ENCODE results near the gene HIC1. TPM values are rescaled to one million over a fixed set of nuclear protein-coding genes. Genes with fewer than 3 reads are reported as not detected.
A peak's percentile ranks its signal among the peaks of the same experiment; 100 is the strongest.

Gene HIC1
- total RNA-seq, 4 donors from 2014 or later: 2.1 to 14.1 (median 5.9) TPM

DNA sequence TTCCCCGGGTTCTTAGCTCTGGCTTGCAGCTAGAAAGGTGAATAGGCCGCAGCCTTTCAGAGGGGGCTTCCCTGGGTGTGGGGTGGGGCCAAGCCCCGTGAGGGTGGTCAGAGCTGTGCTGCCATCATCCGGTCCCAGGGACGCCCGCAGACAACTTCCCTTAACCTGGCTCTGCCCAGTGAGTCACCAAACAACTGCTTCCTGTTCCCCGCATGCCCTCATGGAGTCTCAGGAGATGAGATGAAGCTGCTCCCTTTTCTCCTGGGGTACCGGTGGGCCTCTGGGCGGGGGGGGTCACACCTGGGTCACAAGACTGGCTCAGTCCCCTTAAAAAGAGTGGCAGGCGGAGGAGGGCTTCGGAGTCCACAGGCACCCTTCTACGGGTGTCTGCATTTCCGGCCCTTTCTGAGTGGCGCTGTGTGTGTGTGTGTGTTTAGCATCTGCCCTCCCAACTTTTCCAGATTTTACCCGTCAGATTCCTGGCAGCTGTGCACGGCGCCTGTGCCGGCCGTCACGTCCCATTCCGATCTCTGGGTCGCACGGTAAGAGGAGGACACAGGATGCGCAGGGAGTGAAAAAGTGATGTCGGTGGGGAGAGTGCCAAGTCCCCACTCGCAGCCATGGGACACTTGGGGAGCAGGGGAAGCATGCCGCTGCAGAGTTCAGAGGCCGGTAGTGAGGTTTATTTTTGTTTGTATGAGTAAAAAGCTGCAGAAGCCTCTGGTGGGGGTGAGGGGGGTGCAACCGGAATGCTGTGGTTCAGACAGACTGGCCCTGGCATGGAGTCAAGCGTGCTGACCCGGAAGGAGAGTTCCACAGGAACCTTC lies 16.8 kb downstream of the HIC1 start:
- TF ChIP-seq POLR2A (IDR thresholded peaks at IDR 0.05): no peak
- TF ChIP-seq, protein P1, sequence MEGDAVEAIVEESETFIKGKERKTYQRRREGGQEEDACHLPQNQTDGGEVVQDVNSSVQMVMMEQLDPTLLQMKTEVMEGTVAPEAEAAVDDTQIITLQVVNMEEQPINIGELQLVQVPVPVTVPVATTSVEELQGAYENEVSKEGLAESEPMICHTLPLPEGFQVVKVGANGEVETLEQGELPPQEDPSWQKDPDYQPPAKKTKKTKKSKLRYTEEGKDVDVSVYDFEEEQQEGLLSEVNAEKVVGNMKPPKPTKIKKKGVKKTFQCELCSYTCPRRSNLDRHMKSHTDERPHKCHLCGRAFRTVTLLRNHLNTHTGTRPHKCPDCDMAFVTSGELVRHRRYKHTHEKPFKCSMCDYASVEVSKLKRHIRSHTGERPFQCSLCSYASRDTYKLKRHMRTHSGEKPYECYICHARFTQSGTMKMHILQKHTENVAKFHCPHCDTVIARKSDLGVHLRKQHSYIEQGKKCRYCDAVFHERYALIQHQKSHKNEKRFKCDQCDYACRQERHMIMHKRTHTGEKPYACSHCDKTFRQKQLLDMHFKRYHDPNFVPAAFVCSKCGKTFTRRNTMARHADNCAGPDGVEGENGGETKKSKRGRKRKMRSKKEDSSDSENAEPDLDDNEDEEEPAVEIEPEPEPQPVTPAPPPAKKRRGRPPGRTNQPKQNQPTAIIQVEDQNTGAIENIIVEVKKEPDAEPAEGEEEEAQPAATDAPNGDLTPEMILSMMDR (IDR thresholded peaks at IDR 0.05): no peak
- peaks cover 0 to 83% (median 0%) of the 10 kb centered on the region in 3 donors for H3K36me3 ChIP-seq

DNA sequence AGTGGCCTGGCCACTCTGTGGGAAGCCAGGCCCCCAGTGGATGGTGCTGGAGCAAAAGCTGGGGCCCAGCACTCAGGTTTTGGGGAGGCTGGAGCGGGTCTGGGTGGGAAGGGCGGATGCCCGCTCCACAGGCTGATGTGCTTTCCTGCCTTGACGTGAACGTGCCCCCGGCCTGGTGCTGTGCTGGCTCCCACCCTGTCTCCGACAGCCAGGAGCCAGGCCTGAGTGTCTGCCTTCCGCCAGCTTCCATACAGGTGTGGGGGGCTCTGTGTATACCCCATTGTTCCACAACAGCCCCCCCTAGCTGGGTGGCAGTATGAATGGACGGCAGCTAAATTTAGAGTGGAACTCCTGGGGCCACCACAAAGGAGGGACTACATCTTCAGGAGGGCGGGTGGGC lies 20.0 kb downstream of the HIC1 start:
- intact Hi-C loops (cut with DNase I): no loop called here
- Histone ChIP-seq H3K9me3 (no peaks in the 10 kb centered on the region), H3K27me3 (no peaks in the 10 kb centered on the region), H3K4me1 (peaks cover 5 to 61% (median 44%) of the 10 kb centered on the region in 3 donors), H3K36me3 (peaks cover 0 to 86% (median 0%) of the 10 kb centered on the region in 3 donors), H3K27ac (peak overlapping the region; percentile 6 to 85 (median 66)), H3K4me3 (no peak overlapping the region)
- WGBS, 2 donors: 83% methylated on average over 3 of the region's 10 CpGs; no CpG with 5 or more reads in 1 of the 2 donors
- TF ChIP-seq, protein P1 (IDR thresholded peaks at IDR 0.05): no peak
- no peak for TF ChIP-seq POLR2A (IDR thresholded peaks at IDR 0.05)
- DNase-seq: no peak

More for the DNA sequence above, 16.8 kb downstream of the HIC1 start:
- 58 to 64% methylated on average over 16 to 21 of the region's 31 CpGs for WGBS, 2 donors
- H3K9me3 ChIP-seq: no peaks in the 10 kb centered on the region
- H3K4me3 ChIP-seq: no peak overlapping the region
- peaks cover 28 to 84% (median 66%) of the 10 kb centered on the region in 3 donors for H3K4me1 ChIP-seq
- intact Hi-C loops (cut with DNase I): no loop called here
- H3K27me3 ChIP-seq: no peaks in the 10 kb centered on the region
- no peak for DNase-seq
- H3K27ac ChIP-seq: peak overlapping the region; percentile 45 to 93 (median 86)

DNA sequence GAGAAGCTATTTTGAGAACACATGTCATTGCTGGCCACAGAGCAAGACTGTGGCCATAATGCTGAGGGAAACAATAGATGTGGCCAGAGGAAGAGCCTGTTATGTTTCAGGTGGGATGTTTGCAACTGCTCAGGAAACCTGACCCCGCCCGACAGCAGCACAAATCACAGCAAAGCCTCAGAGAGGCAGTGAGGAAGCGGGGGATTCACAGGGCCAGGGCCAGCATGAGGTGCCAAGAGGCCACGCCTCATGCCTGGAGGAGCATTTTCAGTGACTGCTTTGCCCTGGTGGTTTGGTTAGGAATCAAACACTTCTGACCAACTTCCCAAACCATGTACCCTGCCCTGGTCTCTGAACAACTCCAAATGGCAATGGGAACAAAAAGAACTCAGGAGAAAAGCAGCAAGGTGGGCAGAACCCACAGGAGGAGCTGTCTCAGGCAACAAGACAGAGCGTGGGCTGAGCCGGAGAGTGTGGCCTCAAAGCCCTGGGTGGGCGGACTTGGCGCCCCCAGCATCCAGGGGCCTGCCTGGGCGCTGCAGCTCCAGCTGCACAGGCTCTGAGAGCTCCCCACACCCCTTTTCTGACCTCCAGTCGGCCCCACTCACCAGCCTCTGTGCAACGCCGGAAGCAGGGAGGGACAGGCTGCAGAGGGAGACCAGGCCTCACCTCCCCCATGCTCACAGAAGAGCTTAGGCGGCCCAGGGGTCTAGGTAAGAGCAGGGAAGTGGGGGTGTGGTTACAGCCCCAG lies 20.6 kb downstream of the HIC1 start:
- no peak for DNase-seq
- intact Hi-C loops (cut with DNase I): no loop called here
- WGBS, 2 donors: 43 to 45% methylated on average over 10 of the region's 13 CpGs

DNA sequence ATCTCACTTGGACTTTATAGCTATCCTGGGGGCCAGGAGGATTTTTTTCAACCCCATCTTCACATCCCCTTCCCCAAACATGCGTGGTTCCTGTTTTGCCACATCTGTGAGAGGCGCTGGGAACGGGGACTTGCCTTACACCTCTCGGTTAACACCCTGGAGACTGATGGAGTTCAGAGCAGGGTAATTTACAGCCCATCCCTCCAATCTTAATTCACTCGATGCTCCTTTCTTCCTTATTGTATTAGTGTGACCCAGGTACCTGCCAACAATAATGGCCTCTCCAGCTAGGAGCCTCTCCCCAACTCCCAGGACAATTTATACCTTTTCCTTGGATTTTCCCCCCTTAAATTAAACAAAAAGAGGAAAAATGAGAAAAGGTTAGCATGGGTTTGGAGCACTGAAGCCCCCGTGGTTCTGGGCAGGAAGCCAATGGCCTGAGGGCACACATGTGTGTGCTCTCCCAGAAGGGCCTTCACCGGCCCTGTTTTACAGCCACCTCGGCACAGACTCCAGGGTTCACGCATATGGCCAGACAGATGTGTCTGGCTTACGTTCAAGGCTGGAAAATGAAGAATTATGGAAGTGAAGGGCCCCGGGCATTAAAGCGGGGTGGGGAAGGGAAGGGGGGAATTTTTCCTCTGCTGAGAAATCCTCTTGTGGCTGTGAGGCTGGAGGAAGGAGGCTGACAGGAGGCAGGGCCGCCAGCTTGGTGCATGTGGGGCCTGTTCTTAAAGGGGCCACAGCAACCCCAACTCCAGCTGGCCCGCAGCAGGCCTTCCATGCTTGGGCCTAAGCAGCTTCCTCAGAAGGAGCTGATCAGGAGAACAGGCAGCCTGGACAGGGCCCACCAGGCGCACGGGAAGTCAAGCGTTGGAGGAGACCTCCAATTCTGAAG lies 21.4 kb downstream of the HIC1 start:
- Histone ChIP-seq H3K27ac (peak overlapping the region; percentile 48 to 85 (median 66)), H3K9me3 (no peaks in the 10 kb centered on the region), H3K36me3 (peaks cover 5 to 87% (median 6%) of the 10 kb centered on the region in 3 donors), H3K4me3 (no peak overlapping the region), H3K27me3 (no peaks in the 10 kb centered on the region), H3K4me1 (peaks cover 5 to 47% (median 32%) of the 10 kb centered on the region in 3 donors)
- intact Hi-C loops (cut with DNase I): no loop called here
- no peak for TF ChIP-seq POLR2A (IDR thresholded peaks at IDR 0.05)
- TF ChIP-seq, protein P1 (IDR thresholded peaks at IDR 0.05): no peak
- DNase-seq: no peak
- 32 to 55% methylated on average over 12 to 16 of the region's 17 CpGs for WGBS, 2 donors

More for the DNA sequence above, 20.6 kb downstream of the HIC1 start:
- Histone ChIP-seq H3K4me3 (no peak overlapping the region), H3K27me3 (no peaks in the 10 kb centered on the region), H3K36me3 (peaks cover 0 to 87% (median 0%) of the 10 kb centered on the region in 3 donors), H3K27ac (peak overlapping the region; percentile 48 to 85 (median 66)), H3K9me3 (no peaks in the 10 kb centered on the region), H3K4me1 (peaks cover 5 to 55% (median 40%) of the 10 kb centered on the region in 3 donors)
- TF ChIP-seq POLR2A (IDR thresholded peaks at IDR 0.05): no peak
- TF ChIP-seq, protein P1 (IDR thresholded peaks at IDR 0.05): peak in 2 of 6 experiments; percentile 13 to 30
